Measurements from ENCODE around the gene HDAC3. TPM values are rescaled to one million over a fixed set of nuclear protein-coding genes. Genes with fewer than 3 reads are reported as not detected.
A peak's percentile ranks its signal among the peaks of the same experiment; 100 is the strongest.

HDAC3 gene
- total RNA-seq, 1 donor from 2014 or later = 42.1 TPM

GRCh38 chr5:141657404-141657803, 20.8 kb upstream of the HDAC3 start:
- H3K9me3 ChIP-seq = no peaks in the 10 kb centered on the region
- H3K4me1 ChIP-seq = no peaks in the 10 kb centered on the region
- ATAC-seq (no peak), DNase-seq (no peak)
- TF ChIP-seq CTCF (IDR thresholded peaks at IDR 0.05) = no peak
- no peak overlapping the region for H3K4me3 ChIP-seq
- H3K27me3 ChIP-seq = no peaks in the 10 kb centered on the region
- H3K36me3 ChIP-seq = peaks cover 12% of the 10 kb centered on the region
- no peak overlapping the region for H3K27ac ChIP-seq
- intact Hi-C loops (cut with DNase I) = no loop called here

- H3K27me3 ChIP-seq = no peaks in the 10 kb centered on the region
- no peak overlapping the region for H3K27ac ChIP-seq
- H3K9me3 ChIP-seq = no peaks in the 10 kb centered on the region
- peaks cover 12% of the 10 kb centered on the region for H3K36me3 ChIP-seq
- H3K4me3 ChIP-seq = no peak overlapping the region
- ATAC-seq (no peak), DNase-seq (peak; percentile 54)
- peaks cover 4% of the 10 kb centered on the region for H3K4me1 ChIP-seq
- intact Hi-C loops (cut with DNase I) = no loop called here
- no peak for TF ChIP-seq CTCF (IDR thresholded peaks at IDR 0.05)
Observed at GRCh38 chr5:141656396-141656795, 19.7 kb upstream of the HDAC3 start.

GRCh38 chr5:141655020-141655419, 18.4 kb upstream of the HDAC3 start:
- no peak for TF ChIP-seq CTCF (IDR thresholded peaks at IDR 0.05)
- peaks cover 12% of the 10 kb centered on the region for H3K36me3 ChIP-seq
- ATAC-seq = no peak
- intact Hi-C loops (cut with DNase I) = no loop called here
- H3K4me3 ChIP-seq = no peak overlapping the region
- H3K27me3 ChIP-seq = no peaks in the 10 kb centered on the region
- peaks cover 4% of the 10 kb centered on the region for H3K4me1 ChIP-seq
- no peaks in the 10 kb centered on the region for H3K9me3 ChIP-seq
- DNase-seq = peak; percentile 48
- no peak overlapping the region for H3K27ac ChIP-seq

GRCh38 chr5:141654298-141654697, 17.6 kb upstream of the HDAC3 start:
- H3K27me3 ChIP-seq = no peaks in the 10 kb centered on the region
- intact Hi-C loops (cut with DNase I) = no loop called here
- no peaks in the 10 kb centered on the region for H3K9me3 ChIP-seq
- peak; percentile 11 for DNase-seq
- H3K27ac ChIP-seq = no peak overlapping the region
- H3K4me1 ChIP-seq = peaks cover 4% of the 10 kb centered on the region
- no peak for ATAC-seq
- TF ChIP-seq CTCF (IDR thresholded peaks at IDR 0.05) = no peak
- peaks cover 12% of the 10 kb centered on the region for H3K36me3 ChIP-seq
- no peak overlapping the region for H3K4me3 ChIP-seq

GRCh38 chr5:141651728-141652105, 15.1 kb upstream of the HDAC3 start:
- H3K9me3 ChIP-seq = no peaks in the 10 kb centered on the region
- ATAC-seq = no peak
- no peak for DNase-seq
- peaks cover 4% of the 10 kb centered on the region for H3K4me1 ChIP-seq
- TF ChIP-seq CTCF (IDR thresholded peaks at IDR 0.05) = no peak
- intact Hi-C loops (cut with DNase I) = no loop called here
- no peaks in the 10 kb centered on the region for H3K27me3 ChIP-seq
- peak overlapping the region; percentile 67 for H3K27ac ChIP-seq
- peaks cover 5% of the 10 kb centered on the region for H3K36me3 ChIP-seq
- peak overlapping the region; percentile 68 for H3K4me3 ChIP-seq
